ENCODE measurements around the gene SYTL3. TPM values are rescaled to one million over a fixed set of nuclear protein-coding genes. Genes with fewer than 3 reads are reported as not detected.
A peak's percentile ranks its signal among the peaks of the same experiment; 100 is the strongest.
"Not testable (repeated sequence)": the region's sequence is repeated elsewhere in the genome, so short reads cannot be mapped to it uniquely, and the experiment has no call there.

SYTL3 gene
- total RNA-seq, 1 donor from 2014 or later: 1.7 TPM

GRCh38 chr6:158775832-158776231 lies 126.0 kb downstream of the SYTL3 start:
- no peak for ATAC-seq

DNA sequence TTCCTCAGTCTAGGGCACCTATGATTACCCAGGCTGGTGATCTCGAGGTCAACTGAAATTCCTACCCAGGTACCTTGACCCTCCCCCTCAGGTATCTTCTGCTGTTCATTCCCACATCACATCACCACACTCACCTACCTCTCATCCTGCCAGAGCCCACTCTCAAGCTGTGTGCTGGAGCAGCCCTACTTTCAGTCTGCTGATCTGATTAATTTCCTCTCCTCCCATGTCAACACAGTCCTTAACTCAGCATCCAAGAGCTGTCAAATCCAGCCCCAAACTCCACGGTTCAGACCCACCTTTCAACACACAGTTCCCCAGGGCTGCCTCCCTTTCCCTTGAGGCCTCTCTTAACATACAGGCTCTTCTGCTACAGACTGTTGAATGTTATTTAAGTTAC lies 126.9 kb downstream of the SYTL3 start:
- no peak for ATAC-seq

GRCh38 chr6:158777510-158777909 lies 127.7 kb downstream of the SYTL3 start:
- ATAC-seq: no peak

GRCh38 chr6:158778005-158778527 lies 128.2 kb downstream of the SYTL3 start:
- ATAC-seq: no peak

- no peak for ATAC-seq
Measured at GRCh38 chr6:158780246-158780884, 130.5 kb downstream of the SYTL3 start.

GRCh38 chr6:158780988-158781691 lies 131.3 kb downstream of the SYTL3 start:
- ATAC-seq: peak; percentile 78

GRCh38 chr6:158781692-158782373 lies 132.0 kb downstream of the SYTL3 start:
- peak; percentile 41 for ATAC-seq

DNA sequence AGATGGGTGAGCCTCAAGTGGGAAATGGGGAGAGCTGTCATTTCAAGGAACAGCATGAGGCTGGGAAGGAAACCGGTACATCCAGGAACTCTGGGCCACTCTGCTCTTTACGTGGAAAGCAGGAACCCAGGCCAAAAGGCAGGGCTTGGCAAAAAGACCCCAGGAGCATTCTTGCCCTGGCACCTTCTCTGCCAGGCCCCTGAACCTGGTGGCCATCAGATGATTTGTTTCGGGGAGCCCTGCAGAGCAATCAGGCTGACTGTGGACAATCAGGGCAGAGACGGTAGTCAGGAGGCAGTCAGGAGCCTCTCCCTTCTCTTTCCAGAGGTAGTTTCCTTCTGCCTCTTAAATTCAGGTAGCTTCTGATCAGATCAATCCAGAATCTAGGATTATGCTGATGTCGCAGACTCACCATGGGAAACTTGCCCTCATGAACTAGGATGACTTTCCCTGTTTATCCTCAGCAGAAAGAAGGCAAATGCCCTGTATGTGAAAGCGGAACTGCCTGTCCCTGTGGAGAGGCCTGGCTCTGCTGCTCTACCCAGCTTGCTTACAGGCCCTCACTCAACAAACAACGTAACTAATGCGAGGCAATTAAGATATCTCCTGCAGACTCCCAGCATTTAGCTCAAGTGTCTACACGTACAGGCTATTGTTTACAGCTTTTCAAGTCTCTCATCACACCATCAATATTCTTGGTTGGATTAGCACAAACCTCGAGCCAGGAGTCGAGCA lies 132.7 kb downstream of the SYTL3 start:
- no peak for ATAC-seq

DNA sequence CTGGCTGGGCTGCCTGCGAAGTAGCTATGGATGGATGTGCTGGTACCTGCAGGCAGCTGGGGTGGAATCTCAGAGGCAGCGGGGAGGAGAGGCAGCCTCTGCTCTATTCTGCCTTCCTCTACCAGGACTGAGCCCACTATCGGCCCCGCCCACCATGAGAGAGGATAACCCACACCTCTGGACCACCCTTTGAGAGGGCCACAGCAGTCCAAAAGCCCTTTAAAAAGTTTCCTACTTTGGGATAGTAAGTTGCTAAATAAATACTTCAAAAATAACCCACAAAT lies 133.3 kb downstream of the SYTL3 start:
- ATAC-seq: no peak

GRCh38 chr6:158783851-158784250 lies 134.0 kb downstream of the SYTL3 start:
- ATAC-seq: no peak

DNA sequence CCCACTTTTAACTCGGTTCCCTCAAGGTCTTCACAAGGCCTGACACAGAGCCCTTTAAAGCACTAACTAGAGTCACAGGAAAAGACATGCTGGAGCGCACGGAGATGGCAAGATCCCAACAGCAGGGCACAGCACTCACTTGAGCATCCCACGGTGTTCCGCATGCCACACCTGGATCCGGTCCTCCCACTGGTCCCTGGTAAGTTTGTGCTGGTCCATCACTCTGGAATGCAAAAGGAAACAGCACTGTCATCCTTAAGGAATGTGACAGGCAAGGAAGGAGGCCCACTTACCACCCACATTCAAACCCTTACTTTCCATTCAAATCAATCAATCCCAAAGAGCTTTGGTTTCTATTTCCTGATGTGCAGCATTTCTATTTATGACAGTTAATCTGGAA lies 134.7 kb downstream of the SYTL3 start:
- peak; percentile 30 for ATAC-seq

DNA sequence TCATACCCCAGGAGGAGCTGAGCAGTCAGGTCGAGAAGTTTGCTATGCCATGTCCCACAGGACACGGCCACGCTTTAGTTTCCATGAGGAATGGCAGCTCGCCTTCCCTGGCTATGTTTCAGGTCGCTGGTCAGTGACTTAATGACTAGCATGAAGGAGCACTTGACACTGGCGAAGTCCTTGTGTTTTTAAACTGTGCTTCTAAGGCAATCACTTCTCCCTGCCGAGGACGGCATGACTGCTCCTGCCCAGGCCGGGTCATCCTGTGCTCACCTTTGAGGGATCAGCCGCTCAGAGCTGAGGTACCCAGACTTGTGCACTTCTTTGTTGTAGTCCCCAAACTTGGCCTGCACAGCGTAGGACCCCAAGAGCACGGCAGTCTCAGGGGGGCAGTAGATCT lies 135.2 kb downstream of the SYTL3 start:
- ATAC-seq: no peak

- peak; percentile 49 for ATAC-seq
Measured at GRCh38 chr6:158786645-158787304, 136.9 kb downstream of the SYTL3 start.

DNA sequence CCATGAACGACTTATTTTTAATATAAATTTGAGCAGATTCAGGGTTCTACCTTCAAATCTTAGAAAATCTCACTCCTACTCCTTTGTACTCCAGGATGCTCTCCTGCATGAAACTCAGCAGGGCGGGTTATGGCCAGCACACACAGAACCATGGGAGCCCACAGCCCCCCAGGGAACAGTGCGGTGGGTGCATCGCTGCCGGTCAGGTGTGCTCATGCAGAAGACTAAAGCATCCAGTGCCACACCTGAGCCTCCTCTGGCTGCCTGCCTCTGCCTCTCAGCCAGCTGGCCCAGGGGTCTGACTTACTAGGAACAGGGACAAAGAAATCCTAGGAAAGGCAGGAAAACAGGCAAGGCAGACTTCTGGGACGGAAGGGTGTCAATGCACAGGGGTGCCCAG lies 137.5 kb downstream of the SYTL3 start:
- no peak for ATAC-seq

DNA sequence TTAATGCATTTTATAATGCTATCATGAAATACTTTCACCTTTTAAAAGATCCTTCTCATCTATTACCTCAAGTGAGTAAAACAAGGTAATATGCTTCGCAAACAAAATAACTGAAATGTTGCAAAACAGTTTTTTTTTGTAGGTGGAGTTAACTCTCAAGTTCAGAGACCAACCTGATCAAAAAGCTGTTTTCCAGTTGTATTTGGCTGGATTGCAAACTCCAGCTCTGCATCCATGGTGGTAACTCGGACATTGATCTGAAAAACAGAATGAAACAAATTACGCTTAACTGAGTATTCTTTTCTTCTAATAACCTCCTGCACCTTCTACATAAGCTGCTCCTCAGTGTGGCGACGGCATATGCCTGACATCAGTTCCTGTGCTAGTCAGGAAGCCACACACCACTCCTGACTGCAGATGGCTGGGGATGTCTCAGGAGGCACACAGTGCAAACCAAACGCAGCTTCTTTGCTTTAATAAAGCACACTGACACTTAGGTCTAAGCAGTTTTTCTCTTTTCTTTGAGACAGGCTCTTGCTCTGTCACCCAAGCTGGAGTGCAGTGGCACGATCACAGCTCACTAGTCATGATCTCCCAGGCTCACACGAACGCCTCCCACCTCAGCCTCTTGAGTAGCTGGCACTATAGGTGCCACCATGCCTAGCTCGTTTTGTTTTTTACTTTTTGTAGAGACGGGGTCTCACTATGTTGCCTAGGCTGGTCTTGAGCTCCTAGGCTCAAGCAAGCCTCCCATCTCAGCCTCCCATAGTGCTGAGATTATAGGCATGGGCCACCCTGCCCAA lies 139.5 kb downstream of the SYTL3 start:
- no peak for ATAC-seq

GRCh38 chr6:158791274-158791855 lies 141.5 kb downstream of the SYTL3 start:
- ATAC-seq: no peak

DNA sequence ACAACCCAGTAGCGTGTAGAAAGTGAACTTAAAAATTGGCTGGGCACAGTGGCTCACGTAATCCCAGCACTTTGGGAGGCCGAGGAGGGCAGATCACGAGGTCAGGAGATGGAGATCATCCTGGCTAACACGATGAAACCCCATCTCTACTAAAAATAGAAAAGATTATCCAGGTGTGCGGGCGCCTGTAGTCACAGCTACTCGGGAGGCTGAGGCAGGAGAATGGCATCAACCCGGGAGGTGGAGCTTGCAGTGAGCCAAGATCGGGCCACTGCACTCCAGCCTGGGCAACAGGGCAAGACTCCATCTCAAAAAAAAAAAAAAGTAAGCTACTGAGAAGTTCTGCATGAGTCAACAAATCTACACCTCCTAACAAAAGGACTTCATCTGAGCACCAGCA lies 142.7 kb downstream of the SYTL3 start:
- ATAC-seq: not testable (repeated sequence)

DNA sequence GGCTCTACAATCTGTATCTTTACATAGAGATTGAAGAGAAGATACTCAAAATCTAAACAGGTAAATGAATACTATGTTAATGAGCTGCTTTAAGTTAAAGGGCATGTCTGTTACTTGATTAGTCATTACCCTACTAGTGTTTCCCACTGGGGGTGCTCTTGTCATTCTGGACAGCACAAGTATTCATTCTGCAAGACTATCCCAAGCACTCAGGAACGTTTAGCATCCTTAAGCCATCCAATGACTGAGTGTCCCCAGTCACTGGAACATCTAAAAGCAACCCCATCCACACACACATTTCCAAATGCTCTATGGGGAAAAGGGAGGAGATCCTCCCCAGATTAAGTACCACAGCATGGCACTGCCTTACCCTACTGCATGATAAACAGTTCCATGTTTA lies 143.6 kb downstream of the SYTL3 start:
- peak; percentile 63 for ATAC-seq

DNA sequence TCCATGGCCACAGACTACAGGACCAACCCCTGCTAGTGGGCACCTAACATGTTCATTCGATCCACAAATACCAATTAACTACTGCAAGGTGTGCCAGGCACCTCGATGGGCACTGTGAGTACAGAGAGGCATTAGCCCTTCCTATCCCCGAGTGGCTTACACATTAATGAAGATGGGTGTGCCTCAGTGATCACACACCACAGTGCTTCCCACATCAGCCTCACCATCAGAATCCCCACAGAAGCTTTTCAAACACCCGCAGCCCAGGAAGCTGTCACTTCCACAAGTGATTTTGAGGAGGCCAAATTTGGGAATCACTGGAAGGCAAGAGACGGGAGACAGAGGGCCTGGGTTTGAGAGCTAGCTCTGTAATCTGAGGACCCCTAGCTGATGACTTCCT lies 145.7 kb downstream of the SYTL3 start:
- no peak for ATAC-seq

- no peak for ATAC-seq
Measured at GRCh38 chr6:158796353-158796752, 146.5 kb downstream of the SYTL3 start.
